GM21825 (cell line): Measurements from ENCODE around the gene SLC16A2.

Experiments
- ATAC-seq: cut with Tn5 transposase; IDR thresholded peaks from one replicate; pipeline ENCODE4 v1.9.1; 2021; ENCODE audit warnings: mild to moderate bottlenecking, moderate library complexity; ENCODE audit not compliant: unreplicated experiment

SLC16A2 gene

GRCh38 chrX:74421036-74421739 lies at the start of gene SLC16A2:
SLC16A2 (plus strand) TSS chrX:74421493; CDS start chrX:74421638, 145 bp downstream.
- ATAC-seq: no peak

DNA sequence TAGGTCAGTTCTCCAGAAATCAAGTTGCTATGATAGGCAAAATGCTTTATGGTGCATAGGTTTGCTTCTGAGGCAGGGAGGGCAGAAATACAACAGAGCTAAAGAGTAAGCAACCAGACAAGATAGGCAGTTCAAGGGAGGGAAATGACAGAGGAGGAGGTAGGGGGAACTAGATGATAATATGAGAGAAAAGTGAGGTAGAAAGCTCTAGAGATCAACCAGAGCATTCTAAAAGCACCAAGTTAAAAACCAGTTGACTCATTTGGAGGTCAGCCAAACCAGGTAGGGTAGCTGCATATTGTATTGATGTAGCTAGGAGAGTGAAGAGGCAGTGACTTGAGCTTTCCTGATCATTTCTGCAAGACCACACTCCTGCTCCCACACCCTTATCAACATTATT lies 49.0 kb upstream of the SLC16A2 start:
- no peak for ATAC-seq

GRCh38 chrX:74377282-74377681 lies 44.0 kb upstream of the SLC16A2 start:
- ATAC-seq: no peak

DNA sequence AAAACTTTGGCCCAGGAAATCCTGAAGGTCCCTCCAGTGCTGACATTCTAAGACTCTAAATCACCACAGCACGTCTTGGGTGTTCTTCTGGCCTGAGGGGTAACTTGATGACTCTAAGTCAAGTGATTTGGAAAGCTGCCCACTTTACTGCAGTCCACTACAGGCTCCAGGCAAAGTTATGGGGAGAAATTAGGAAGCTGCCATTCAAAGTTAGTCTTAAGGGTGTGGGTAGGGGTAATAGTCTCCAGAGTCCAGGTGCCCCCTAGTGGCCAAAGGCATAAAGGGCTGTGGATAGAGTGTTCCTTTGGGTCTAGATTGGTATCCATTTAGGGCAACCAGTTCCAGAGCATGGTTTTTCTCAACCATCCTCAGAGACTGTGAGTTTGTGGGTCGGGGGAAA lies 38.7 kb upstream of the SLC16A2 start:
- ATAC-seq: peak; percentile 75

DNA sequence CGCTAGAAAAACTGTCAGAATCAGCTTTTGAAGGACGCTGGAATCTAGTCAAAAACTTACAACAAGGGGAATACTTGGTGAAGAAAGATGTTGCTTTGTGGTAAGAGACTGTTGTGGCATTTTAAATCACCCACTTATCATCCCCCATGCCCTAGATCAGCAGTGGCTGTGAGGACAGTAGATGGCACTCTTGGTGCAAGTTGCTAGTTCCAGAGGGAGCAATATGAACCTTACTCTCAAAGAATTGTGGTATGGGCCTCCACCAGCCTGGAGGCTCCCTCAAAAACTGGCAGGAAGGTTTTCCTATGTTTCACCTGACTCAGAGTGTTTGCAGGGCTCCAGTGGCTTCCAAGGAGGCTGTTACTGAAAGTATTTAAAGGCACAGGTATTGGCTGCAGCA lies 37.7 kb upstream of the SLC16A2 start:
- ATAC-seq: no peak

GRCh38 chrX:74389016-74389722 lies 32.1 kb upstream of the SLC16A2 start:
- ATAC-seq: no peak

GRCh38 chrX:74395556-74395955 lies 25.7 kb upstream of the SLC16A2 start:
- no peak for ATAC-seq

DNA sequence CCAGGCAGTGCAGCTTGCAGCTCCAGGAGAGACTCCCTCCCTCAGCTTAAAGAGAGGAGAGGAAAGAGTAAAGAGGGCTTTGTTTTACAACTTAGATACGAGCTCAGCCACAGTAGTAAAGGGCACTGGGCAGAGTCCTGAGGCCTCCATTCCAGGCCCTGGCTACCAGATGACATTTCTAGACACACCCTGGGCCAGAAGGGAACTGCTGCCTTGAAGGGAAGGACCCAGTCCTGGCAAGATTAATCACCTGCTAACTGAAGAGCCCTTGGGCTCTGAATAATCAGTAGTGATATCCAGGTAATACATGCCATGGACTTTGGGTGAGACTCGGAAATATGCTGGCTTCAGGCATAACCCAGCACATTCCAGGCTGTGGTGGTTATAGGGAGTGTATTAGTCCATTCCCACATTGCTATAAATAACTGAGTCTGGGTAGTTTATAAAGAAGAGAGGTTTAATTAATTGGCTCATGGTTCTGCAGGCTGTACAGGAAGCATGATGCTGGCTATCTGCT lies 15.3 kb upstream of the SLC16A2 start:
- ATAC-seq: no peak

- no peak for ATAC-seq
Observed at GRCh38 chrX:74408304-74408703, 13.0 kb upstream of the SLC16A2 start.

- no peak for ATAC-seq
Observed at GRCh38 chrX:74419864-74420195, 1.5 kb upstream of the SLC16A2 start.

GRCh38 chrX:74420196-74421035 lies 877 bp upstream of the SLC16A2 start:
- no peak for ATAC-seq

DNA sequence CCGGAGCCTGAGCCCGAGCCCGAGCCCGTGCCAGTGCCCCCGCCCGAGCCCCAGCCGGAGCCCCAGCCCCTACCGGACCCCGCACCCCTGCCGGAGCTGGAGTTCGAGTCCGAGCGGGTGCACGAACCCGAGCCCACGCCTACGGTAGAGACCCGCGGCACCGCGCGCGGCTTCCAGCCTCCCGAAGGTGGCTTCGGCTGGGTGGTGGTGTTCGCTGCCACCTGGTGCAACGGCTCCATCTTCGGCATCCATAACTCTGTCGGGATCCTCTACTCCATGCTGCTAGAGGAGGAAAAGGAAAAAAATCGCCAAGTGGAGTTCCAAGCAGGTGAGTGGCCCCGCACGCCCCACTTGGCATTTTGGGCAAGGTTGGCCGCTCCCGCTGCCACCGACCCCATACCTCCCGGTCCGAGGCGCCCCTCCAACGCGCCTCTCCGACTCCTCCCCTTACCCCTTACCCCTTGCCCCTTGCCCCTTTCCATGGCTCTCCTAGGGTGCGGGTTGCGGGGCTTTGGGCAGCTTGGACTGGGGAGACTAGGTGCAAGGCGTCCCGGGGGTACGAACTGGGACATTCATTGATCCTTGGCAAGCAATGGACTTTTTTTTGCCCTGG lies 553 bp downstream of the SLC16A2 start:
- ATAC-seq: no peak

DNA sequence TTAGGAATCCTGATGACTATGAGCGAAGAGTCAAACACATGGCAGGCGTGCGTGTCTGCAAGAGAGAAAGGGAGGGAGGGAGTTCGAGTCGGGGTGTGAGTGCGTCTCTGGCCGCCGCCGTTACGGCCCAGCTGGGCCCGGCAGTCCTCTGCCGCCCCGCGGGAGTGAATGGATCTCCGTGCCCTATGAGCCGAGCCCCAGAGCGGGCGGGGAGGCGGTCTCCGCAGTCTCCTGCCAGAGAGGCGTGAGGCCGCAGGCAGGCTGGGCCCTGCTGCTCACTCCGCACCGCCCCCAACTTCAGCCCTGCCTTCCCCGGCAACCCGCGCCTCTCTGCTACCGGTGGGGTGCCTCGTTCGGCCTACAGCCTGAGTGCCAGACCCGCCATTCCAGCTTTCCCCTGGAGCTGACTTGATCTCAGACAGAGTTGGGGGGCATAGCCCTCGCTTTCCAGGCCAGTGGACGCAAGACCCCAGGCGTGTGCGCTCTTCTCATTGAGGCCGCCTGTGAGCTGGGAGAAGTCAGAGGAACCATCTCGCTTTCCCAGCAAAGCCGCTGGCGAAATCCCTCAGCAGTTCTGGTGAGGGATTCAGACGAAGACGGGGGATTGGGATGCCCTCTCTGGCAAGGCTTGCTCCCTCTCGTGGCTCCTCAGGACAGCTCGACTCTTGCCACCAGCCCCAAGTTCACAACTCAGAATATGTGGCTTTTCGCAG lies 1.4 kb downstream of the SLC16A2 start:
- no peak for ATAC-seq

DNA sequence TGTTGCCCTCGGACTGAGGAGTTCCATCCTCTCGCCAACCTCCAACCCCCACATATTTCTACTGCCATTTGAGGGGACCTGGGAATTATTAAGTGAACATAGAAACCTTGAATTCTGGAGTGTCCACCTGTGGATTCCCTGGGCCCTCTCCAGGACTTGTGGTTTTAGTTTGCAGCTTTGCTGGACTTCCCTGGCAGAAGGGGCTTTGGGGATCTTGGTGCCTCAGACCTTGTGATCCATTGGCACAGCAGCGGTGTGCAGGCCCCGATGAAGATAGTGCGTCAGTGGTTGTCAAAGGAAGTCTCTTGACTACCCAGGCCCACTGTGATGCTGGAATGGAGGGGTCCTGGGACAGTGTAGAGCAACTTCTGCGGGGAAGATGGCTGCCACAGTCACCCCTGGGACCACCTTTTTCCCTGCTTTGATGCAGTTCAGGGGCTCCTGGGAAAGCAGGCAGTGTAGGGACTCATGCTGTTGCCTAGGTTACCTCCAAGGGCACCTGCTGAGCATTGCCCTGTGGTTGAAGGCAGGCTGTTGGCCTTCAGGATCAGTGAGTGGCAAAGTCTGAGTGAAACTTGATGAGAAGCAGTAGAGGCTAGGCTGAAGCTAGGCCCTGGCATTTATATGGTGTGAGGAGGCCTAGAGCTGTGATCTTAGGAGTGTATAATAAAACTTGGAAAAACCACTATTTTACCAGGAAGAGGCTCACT lies 2.2 kb downstream of the SLC16A2 start:
- no peak for ATAC-seq

DNA sequence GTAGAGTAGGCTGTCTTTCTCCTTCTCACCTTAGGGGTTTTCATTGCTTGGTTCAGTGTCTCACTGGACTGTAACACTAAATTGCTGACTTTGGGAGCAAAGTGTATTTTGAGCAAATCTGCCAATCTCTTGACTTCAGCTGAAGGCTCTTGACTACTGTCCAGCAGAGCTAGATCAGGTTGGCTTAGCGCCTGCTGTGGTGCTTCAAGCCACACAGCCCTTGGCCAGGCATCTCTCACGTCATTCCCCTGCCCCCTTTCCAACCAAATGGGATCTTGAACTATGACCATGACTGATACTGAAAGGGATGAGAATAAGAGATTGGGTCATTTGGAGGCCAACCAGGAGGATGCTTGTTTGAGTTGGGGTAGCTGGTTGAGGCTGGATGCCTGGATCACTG lies 4.8 kb downstream of the SLC16A2 start:
- no peak for ATAC-seq

- no peak for ATAC-seq
Observed at GRCh38 chrX:74426615-74427014, 5.3 kb downstream of the SLC16A2 start.

DNA sequence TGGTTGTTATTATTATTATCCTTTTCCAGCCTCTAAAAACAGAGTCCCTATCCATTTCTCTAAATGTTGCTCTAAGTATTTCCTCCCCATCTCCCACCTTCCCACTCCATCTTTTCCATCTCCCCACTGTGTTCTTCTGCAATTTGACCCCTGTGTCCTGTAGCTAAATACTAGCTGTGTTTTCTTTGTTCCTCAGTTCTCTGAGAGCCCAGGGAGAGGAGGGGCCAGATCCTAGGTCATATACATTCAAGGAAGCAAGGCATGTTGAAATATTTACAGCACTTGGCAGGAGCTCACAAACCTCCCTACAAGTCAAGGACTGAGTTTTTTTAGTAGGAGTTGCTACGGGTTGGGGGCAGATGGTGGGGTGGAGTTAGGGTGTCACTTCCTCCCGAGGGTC lies 10.5 kb downstream of the SLC16A2 start:
- ATAC-seq: no peak

GRCh38 chrX:74434336-74434735 lies 13.0 kb downstream of the SLC16A2 start:
- no peak for ATAC-seq

GRCh38 chrX:74437530-74437929 lies 16.2 kb downstream of the SLC16A2 start:
- ATAC-seq: no peak

GRCh38 chrX:74438764-74439163 lies 17.5 kb downstream of the SLC16A2 start:
- no peak for ATAC-seq
